Measurements from ENCODE around the gene FCER1G.

GRCh38 chr1:161261261-161262235 lies 46.5 kb downstream of the FCER1G start:
- TF ChIP-seq PATZ1 (tag by site-specific recombination; IDR thresholded peaks at IDR 0.05) (no peak), SALL2 (tag by site-specific recombination; IDR thresholded peaks at IDR 0.05; ENCODE audit: borderline replicate concordance) (no peak), CTCF (tag by site-specific recombination; IDR thresholded peaks at IDR 0.05) (no peak), KLF17 (tag by site-specific recombination; IDR thresholded peaks at IDR 0.05) (no peak), ZFP41 (tag by site-specific recombination; IDR thresholded peaks at IDR 0.05; ENCODE audit: borderline replicate concordance) (no peak), AEBP2 (tag by site-specific recombination; IDR thresholded peaks at IDR 0.05; ENCODE audit: borderline replicate concordance) (no peak), MEIS1 (CRISPR knock-in tag; IDR thresholded peaks at IDR 0.05; ENCODE audit: borderline replicate concordance) (no peak), ZNF692 (tag by site-specific recombination; IDR thresholded peaks at IDR 0.05) (no peak)
